Measurements from ENCODE around the gene C2orf72.

- no peak for TF ChIP-seq CTCF (conservative IDR thresholded peaks at IDR 0.05; ENCODE audit: low read length)
- no peak for TF ChIP-seq EZH2phosphoT487 (IDR thresholded peaks at IDR 0.05; ENCODE audit: borderline replicate concordance)
Observed at GRCh38 chr2:231039821-231040364, 2.6 kb downstream of the C2orf72 start.
